ENCODE measurements around the gene ATP2B2. TPM values are rescaled to one million over a fixed set of nuclear protein-coding genes. Genes with fewer than 3 reads are reported as not detected.

ATP2B2 gene
- total RNA-seq, 4 donors from 2014 or later, result 0.29 to 9.5 (median 4.4) TPM

DNA sequence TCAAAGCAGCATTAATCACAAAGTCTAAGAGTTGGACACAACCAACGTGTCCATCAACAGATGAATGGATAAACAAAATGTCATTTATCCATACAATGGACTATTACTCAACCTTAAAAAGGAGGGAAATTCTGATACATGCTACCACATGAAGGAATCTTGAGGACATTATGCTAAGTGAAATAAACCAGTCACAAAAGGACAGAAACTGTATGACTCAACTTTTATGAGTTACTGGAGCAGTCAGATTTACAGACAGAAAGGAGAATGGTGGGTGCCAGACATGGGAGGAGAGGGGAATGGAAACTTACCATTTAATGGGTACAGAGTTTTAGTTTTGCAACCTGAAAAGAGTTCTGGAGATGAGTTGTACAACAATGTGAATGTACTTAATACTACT is 141.5 kb downstream of the ATP2B2 start:
- no peaks in the 10 kb centered on the region for H3K4me1 ChIP-seq
- H3K27ac ChIP-seq, result no peak overlapping the region
- no peak for DNase-seq
- TF ChIP-seq CTCF (IDR thresholded peaks at IDR 0.05) (no peak), POLR2A (IDR thresholded peaks at IDR 0.05) (no peak)
- intact Hi-C loops (cut with DNase I; ENCODE audit: low total_unique reads), result no loop called here
- no peak overlapping the region for H3K4me3 ChIP-seq
- no peaks in the 10 kb centered on the region for H3K36me3 ChIP-seq
- no peaks in the 10 kb centered on the region for H3K27me3 ChIP-seq
- no peaks in the 10 kb centered on the region for H3K9me3 ChIP-seq

DNA sequence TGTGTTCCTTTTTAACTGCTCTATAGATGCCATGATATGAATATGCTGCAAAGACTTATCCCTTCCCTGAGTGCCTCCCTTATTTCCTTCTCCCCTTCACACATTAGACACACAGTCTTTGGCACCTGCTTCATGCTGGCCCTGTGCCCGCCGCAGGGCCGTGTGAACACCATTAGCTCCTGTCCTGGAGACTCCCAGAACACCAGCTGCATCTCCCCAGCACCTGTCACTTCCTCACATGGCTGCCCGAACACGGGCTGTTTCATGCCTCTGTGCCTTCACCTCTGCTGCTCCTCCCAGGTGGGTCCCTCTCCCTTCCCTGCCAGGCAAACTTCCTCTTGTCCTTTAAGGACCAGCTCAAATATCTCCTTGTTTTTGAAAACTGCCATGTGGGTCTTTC is 144.0 kb downstream of the ATP2B2 start:
- no peak for TF ChIP-seq CTCF (IDR thresholded peaks at IDR 0.05)
- TF ChIP-seq POLR2A (IDR thresholded peaks at IDR 0.05), result no peak
- intact Hi-C loops (cut with DNase I; ENCODE audit: low total_unique reads), result no loop called here
- Histone ChIP-seq H3K27ac (no peak overlapping the region), H3K9me3 (no peaks in the 10 kb centered on the region), H3K36me3 (no peaks in the 10 kb centered on the region), H3K4me3 (no peak overlapping the region), H3K27me3 (no peaks in the 10 kb centered on the region), H3K4me1 (no peaks in the 10 kb centered on the region)
- DNase-seq, result no peak

GRCh38 chr3:10360478-10360877 is 144.9 kb downstream of the ATP2B2 start:
- intact Hi-C loops (cut with DNase I; ENCODE audit: low total_unique reads), result no loop called here
- TF ChIP-seq POLR2A (IDR thresholded peaks at IDR 0.05), result no peak
- no peak for TF ChIP-seq CTCF (IDR thresholded peaks at IDR 0.05)
- Histone ChIP-seq H3K4me1 (no peaks in the 10 kb centered on the region), H3K4me3 (no peak overlapping the region), H3K9me3 (no peaks in the 10 kb centered on the region), H3K27me3 (no peaks in the 10 kb centered on the region), H3K27ac (no peak overlapping the region), H3K36me3 (no peaks in the 10 kb centered on the region)
- no peak for DNase-seq

DNA sequence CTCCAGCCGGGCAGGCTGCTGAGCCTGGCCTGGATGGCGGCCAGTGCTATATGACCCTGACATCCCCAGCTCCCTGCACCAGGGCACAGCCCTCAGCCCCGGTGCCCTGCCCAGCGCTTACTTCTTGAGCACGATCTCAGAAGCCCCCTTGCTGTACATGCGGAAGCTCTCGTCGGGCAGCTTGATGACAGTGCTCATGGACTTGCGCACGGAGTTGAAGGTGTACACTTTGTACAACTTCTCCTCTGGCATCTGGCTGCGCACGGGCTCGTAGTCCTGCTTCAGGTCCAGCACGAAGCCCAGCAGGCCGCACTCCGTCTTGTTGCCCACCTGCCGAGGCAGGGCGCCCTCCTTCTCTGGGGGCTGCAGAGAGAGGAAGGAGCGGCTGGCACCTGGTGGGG is 145.6 kb downstream of the ATP2B2 start:
- H3K27ac ChIP-seq, result no peak overlapping the region
- TF ChIP-seq CTCF (IDR thresholded peaks at IDR 0.05) (no peak), POLR2A (IDR thresholded peaks at IDR 0.05) (no peak)
- intact Hi-C loops (cut with DNase I; ENCODE audit: low total_unique reads), result no loop called here
- H3K4me3 ChIP-seq, result no peak overlapping the region
- DNase-seq, result no peak
- H3K27me3 ChIP-seq, result no peaks in the 10 kb centered on the region
- H3K4me1 ChIP-seq, result no peaks in the 10 kb centered on the region
- H3K36me3 ChIP-seq, result no peaks in the 10 kb centered on the region
- H3K9me3 ChIP-seq, result no peaks in the 10 kb centered on the region

DNA sequence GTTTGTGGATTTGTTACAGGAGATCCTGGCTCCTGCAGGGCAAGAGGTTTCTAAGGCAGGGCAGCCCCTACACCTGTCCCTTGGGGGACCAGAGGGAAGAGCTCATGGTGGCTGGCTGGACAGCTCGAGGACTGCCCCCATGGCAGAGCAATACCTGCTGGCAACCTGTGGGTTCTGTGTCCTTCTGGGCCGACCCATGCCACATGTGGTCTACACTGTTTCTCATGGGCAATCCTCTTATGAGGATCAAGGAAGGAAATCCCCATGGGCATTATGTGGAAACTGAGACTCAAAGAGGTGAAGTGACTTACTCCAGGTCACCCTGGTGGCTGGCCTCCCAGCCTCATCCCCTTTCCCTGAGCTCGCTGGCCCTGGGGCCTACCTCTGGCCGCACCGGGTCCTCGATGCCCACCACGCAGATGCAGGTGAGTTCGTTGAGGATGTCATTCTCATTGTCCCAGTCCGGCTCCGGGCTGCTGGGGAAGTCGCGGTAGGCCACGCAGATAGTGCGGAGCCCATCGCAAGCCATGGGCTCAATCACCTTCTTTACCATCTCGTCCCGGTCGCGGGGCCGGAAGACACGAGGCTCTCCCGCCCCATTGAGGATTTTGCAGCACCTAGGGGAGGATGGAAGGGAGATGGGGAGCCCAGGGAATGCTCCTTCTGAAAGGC is 146.9 kb downstream of the ATP2B2 start:
- no peak overlapping the region for H3K4me3 ChIP-seq
- H3K27me3 ChIP-seq, result no peaks in the 10 kb centered on the region
- TF ChIP-seq POLR2A (IDR thresholded peaks at IDR 0.05) (no peak), CTCF (IDR thresholded peaks at IDR 0.05) (no peak)
- no peaks in the 10 kb centered on the region for H3K4me1 ChIP-seq
- intact Hi-C loops (cut with DNase I; ENCODE audit: low total_unique reads), result no loop called here
- H3K27ac ChIP-seq, result no peak overlapping the region
- no peaks in the 10 kb centered on the region for H3K9me3 ChIP-seq
- no peak for DNase-seq
- no peaks in the 10 kb centered on the region for H3K36me3 ChIP-seq

Measured in uterus (tissue), 4 donors.